Vagina (tissue), 2 donors: ENCODE measurements around the gene SPOP. TPM values are rescaled to one million over a fixed set of nuclear protein-coding genes. Genes with fewer than 3 reads are reported as not detected.

Experiments
- DNase-seq, 2 donors: peaks; one replicate each; pipeline ENCODE4 v3.0.0-alpha.2; 2017; ENCODE audit errors: extremely low spot score in 2 of 2
- H3K27ac ChIP-seq: fragments of 200-600 bp; sonication (generic); one replicate; pipeline ENCODE4 v1.5.1; 2019
- H3K27me3 ChIP-seq: fragments of 200-600 bp; sonication (generic); one replicate; pipeline ENCODE4 v1.5.1; 2019
- H3K36me3 ChIP-seq, 2 donors: fragments of 200-600 bp; sonication (generic); one replicate each; pipeline ENCODE4 v1.5.1; 2017 to 2019
- H3K4me1 ChIP-seq: fragments of 200-600 bp; sonication (generic); one replicate; pipeline ENCODE4 v1.5.1; 2019
- H3K4me3 ChIP-seq, 2 donors: fragments of 200-600 bp; sonication (generic); 1 replicate in 1 of 2; 2 replicates in 1 of 2; pipeline ENCODE4 v1.5.1; 2016 to 2019
- H3K9me3 ChIP-seq: fragments of 200-600 bp; sonication (generic); one replicate; pipeline ENCODE4 v1.5.1; 2019
- POLR2A ChIP-seq, 2 donors: fragments of 450-650 bp; IDR thresholded peaks; one replicate each; pipeline ENCODE4 v1.6.1; 2017; ENCODE audit warnings: antibody characterized with exemption in 2 of 2, mild to moderate bottlenecking in 2 of 2, moderate library complexity in 2 of 2
- POLR2AphosphoS5 ChIP-seq, 2 donors: sonication (generic); formaldehyde crosslinking; IDR thresholded peaks; one replicate each; pipeline ENCODE4 v1.9.0; 2017; ENCODE audit warnings: antibody characterized with exemption in 2 of 2, mild to moderate bottlenecking in 2 of 2, low read depth in 1 of 2; ENCODE audit not compliant: insufficient read depth in 1 of 2
- intact Hi-C: fragments of 100-400 bp; cut with DNase I; formaldehyde crosslinking; loops from one replicate; pipeline ENCODE4 v1.15.1; 2023
- total RNA-seq: library from RNA; depleted of rRNA; stranded (reverse); fragments of >200 nt; gene quantifications from one replicate; pipeline ENCODE4 v1.2.3, GENCODE V29; 2016
- TF ChIP-seq, protein P1 (sequence below), 3 experiments: fragments of 450-650 bp in 2 of 3; fragments of 200-600 bp in 1 of 3; sonication (generic) in 1 of 3; IDR thresholded peaks; one replicate each; pipeline ENCODE4 v1.5.1; 2017 to 2019; ENCODE audit warnings: antibody characterized with exemption in 3 of 3, mild to moderate bottlenecking in 2 of 3, moderate library complexity in 2 of 3

Gene SPOP
- total RNA-seq, 1 donor from 2014 or later, result 87.2 TPM

DNA sequence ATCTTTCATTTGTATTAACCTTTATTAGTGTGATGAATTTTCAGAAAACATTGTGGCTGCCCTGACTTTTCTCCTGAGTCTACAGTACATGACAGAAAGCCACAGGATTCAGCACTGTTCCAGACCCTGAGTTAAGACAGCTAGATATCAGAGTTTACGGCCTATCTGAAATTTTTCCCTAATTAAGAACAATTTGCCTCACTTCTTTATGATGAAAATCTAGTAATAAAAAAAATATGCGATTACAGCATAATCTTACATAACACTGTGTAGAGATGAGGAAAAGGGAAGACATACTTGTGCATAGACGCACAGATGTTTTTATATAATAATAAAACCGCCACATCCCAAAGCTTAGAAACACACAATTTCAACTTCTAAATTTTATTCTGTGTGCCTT lies 7.3 kb downstream of the SPOP start:
- TF ChIP-seq POLR2A (IDR thresholded peaks at IDR 0.05) (no peak), POLR2AphosphoS5 (IDR thresholded peaks at IDR 0.05; ENCODE audit: insufficient read depth in 1 of 2, low read depth in 1 of 2) (no peak)
- TF ChIP-seq, protein P1, sequence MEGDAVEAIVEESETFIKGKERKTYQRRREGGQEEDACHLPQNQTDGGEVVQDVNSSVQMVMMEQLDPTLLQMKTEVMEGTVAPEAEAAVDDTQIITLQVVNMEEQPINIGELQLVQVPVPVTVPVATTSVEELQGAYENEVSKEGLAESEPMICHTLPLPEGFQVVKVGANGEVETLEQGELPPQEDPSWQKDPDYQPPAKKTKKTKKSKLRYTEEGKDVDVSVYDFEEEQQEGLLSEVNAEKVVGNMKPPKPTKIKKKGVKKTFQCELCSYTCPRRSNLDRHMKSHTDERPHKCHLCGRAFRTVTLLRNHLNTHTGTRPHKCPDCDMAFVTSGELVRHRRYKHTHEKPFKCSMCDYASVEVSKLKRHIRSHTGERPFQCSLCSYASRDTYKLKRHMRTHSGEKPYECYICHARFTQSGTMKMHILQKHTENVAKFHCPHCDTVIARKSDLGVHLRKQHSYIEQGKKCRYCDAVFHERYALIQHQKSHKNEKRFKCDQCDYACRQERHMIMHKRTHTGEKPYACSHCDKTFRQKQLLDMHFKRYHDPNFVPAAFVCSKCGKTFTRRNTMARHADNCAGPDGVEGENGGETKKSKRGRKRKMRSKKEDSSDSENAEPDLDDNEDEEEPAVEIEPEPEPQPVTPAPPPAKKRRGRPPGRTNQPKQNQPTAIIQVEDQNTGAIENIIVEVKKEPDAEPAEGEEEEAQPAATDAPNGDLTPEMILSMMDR (IDR thresholded peaks at IDR 0.05), result no peak
- H3K4me1 ChIP-seq, result peaks cover 48% of the 10 kb centered on the region
- H3K27ac ChIP-seq, result peak overlapping the region; percentile 20
- no peaks in the 10 kb centered on the region for H3K9me3 ChIP-seq
- DNase-seq, result no peak
- H3K4me3 ChIP-seq, result no peak overlapping the region
- intact Hi-C loops, result no loop called here
- no peaks in the 10 kb centered on the region for H3K27me3 ChIP-seq
- no peaks in the 10 kb centered on the region for H3K36me3 ChIP-seq

DNA sequence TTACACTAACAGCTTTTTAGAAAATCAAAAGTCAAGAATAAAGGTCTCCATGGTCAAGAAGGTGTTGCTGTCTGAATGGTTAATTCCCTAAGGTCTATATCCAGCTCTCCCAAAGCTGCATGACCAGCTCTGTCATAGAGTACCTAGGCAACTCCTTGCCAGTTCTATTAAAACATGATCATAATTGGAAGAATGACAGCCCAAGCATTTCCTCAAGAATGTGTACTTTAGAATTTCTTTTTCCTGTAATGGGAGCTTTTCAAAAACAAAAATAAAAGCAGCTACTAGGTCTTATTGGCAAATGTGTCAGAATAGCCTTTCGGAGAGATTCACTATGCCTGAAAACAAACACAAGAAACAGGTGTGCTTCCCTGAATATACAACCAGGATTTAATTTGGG lies 7.9 kb downstream of the SPOP start:
- H3K4me1 ChIP-seq, result peaks cover 41% of the 10 kb centered on the region

DNA sequence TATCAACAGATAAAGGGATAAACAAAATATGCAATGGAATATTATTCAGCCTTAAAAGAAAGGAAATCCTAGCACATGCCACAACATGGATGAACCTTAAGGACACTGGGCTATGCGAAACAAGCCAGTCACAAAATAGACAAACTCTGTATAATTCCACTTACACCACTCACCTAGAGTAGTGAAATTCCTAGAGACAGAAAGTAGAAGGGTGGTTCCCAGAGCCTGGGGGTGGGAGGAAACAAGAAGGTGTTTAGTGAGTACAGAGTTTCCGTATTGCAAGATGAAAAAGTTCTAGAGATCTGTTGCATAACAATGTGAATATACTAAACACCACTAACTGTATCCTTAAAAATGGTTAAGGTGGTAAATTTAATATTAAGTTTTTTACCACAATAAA lies 10.0 kb downstream of the SPOP start:
- Histone ChIP-seq H3K9me3 (no peaks in the 10 kb centered on the region), H3K4me3 (no peak overlapping the region), H3K36me3 (no peaks in the 10 kb centered on the region), H3K27me3 (no peaks in the 10 kb centered on the region), H3K27ac (no peak overlapping the region), H3K4me1 (peaks cover 26% of the 10 kb centered on the region)
- DNase-seq, result no peak
- intact Hi-C loops, result no loop called here
- TF ChIP-seq POLR2AphosphoS5 (IDR thresholded peaks at IDR 0.05; ENCODE audit: insufficient read depth in 1 of 2, low read depth in 1 of 2) (no peak), POLR2A (IDR thresholded peaks at IDR 0.05) (no peak)
- TF ChIP-seq, protein P1 (IDR thresholded peaks at IDR 0.05), result no peak

More for the DNA sequence above, 7.9 kb downstream of the SPOP start:
- Histone ChIP-seq H3K27ac (peak overlapping the region; percentile 20), H3K9me3 (no peaks in the 10 kb centered on the region), H3K4me3 (no peak overlapping the region), H3K36me3 (no peaks in the 10 kb centered on the region), H3K27me3 (no peaks in the 10 kb centered on the region)
- no peak for DNase-seq
- intact Hi-C loops, result no loop called here
- TF ChIP-seq POLR2A (IDR thresholded peaks at IDR 0.05), result no peak
- TF ChIP-seq, protein P1 (IDR thresholded peaks at IDR 0.05), result peak in 1 of 3 experiments; percentile 14

DNA sequence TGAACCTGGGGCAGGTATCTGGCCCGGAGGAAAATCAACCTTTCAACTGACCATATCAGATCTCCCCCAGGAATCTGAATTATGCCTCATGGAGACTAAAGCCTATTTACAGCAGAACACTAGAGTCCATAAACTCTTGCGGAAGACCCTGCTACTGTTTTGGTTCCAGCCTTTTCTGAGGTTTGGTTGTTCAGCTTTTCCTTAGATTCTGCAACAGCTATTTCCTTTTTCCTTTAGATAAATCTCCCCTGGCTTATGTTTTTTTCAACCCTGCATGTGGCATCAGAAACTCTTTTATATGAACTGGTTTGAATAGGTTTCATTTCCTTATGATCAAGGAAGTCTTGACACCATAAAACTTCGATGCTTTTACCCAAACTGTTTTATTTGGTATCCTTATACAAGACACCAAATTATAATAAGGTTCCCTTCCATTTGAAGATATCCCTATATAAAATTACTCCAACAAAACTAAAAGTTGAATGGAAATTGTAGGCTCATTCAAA lies 13.1 kb downstream of the SPOP start:
- H3K27ac ChIP-seq, result no peak overlapping the region
- intact Hi-C loops, result no loop called here

More for the DNA sequence above, 13.1 kb downstream of the SPOP start:
- no peaks in the 10 kb centered on the region for H3K27me3 ChIP-seq
- DNase-seq, result no peak
- no peaks in the 10 kb centered on the region for H3K36me3 ChIP-seq
- TF ChIP-seq, protein P1 (IDR thresholded peaks at IDR 0.05), result no peak
- TF ChIP-seq POLR2AphosphoS5 (IDR thresholded peaks at IDR 0.05; ENCODE audit: insufficient read depth in 1 of 2, low read depth in 1 of 2), result no peak
- TF ChIP-seq POLR2A (IDR thresholded peaks at IDR 0.05), result no peak
- H3K4me1 ChIP-seq, result peaks cover 6% of the 10 kb centered on the region
- H3K4me3 ChIP-seq, result no peak overlapping the region
- H3K9me3 ChIP-seq, result no peaks in the 10 kb centered on the region
